Keratinocyte (primary cell): Measurements from ENCODE around the gene CDH22. TPM values are rescaled to one million over a fixed set of nuclear protein-coding genes. Genes with fewer than 3 reads are reported as not detected.
A peak's percentile ranks its signal among the peaks of the same experiment; 100 is the strongest.

Source experiments
- DNase-seq: peaks from one replicate; pipeline ENCODE4 v3.0.0-alpha.2; 2011; ENCODE audit warnings: low read depth, missing footprints, low spot score
- FAIRE-seq: peaks from 2 replicates; lab custom pipeline; 2011; peaks lifted over from hg19 to GRCh38; lab: Jason Lieb, UNC
- H2AFZ ChIP-seq: 2 replicates; pipeline ENCODE4 v1.6.0; 2012; ENCODE audit warnings: low read length, control low read depth, inconsistent platforms; ENCODE audit not compliant: control insufficient read depth
- H3K27ac ChIP-seq: 2 replicates; pipeline ENCODE4 v1.5.1; 2011; ENCODE audit warnings: low read length; ENCODE audit not compliant: control insufficient read depth, insufficient read depth
- H3K27me3 ChIP-seq: 3 replicates; pipeline ENCODE4 v1.6.0; 2011; ENCODE audit warnings: low read length; ENCODE audit not compliant: control insufficient read depth, insufficient read depth; ENCODE audit errors: extremely low read depth
- H3K36me3 ChIP-seq, 2 experiments: 2 replicates in 1 of 2; 3 replicates in 1 of 2; pipeline ENCODE4 v1.5.1; 2011; ENCODE audit warnings: low read length in 2 of 2, mild to moderate bottlenecking in 1 of 2; ENCODE audit not compliant: control insufficient read depth in 2 of 2, insufficient read depth in 2 of 2; ENCODE audit errors: extremely low read depth in 1 of 2
- H3K4me1 ChIP-seq: 3 replicates; pipeline ENCODE4 v1.5.1; 2011; ENCODE audit warnings: low read length; ENCODE audit not compliant: control insufficient read depth, insufficient read depth; ENCODE audit errors: extremely low read depth
- H3K4me2 ChIP-seq: 3 replicates; pipeline ENCODE4 v1.6.0; 2011; ENCODE audit warnings: low read depth, low read length; ENCODE audit not compliant: control insufficient read depth, insufficient read depth; ENCODE audit errors: extremely low read depth
- H3K4me3 ChIP-seq, 3 experiments: fragments of 200-600 bp in 1 of 3; sonication (generic) in 1 of 3; 2 replicates in 2 of 3; 3 replicates in 1 of 3; pipeline ENCODE4 v1.5.1; 2011 to 2016; ENCODE audit warnings: low read length in 3 of 3, mild to moderate bottlenecking in 3 of 3, control low read depth in 2 of 3, inconsistent platforms in 1 of 3, low read depth in 1 of 3, mixed read lengths in 1 of 3, mixed run types in 1 of 3, moderate library complexity in 1 of 3; ENCODE audit not compliant: control insufficient read depth in 2 of 3, insufficient read depth in 2 of 3; ENCODE audit errors: extremely low read depth in 1 of 3
- H3K79me2 ChIP-seq: 2 replicates; pipeline ENCODE4 v1.6.0; 2012; ENCODE audit warnings: low read length; ENCODE audit not compliant: control insufficient read depth, insufficient read depth
- H3K9ac ChIP-seq: 3 replicates; pipeline ENCODE4 v1.6.0; 2011; ENCODE audit warnings: low read length; ENCODE audit not compliant: control insufficient read depth, insufficient read depth; ENCODE audit errors: extremely low read depth
- H3K9me1 ChIP-seq: 3 replicates; pipeline ENCODE4 v1.6.0; 2011; ENCODE audit warnings: low read length; ENCODE audit not compliant: control insufficient read depth, insufficient read depth; ENCODE audit errors: extremely low read depth
- H3K9me3 ChIP-seq: 2 replicates; pipeline ENCODE4 v1.5.1; 2012; ENCODE audit warnings: low read depth, low read length; ENCODE audit not compliant: control insufficient read depth
- H4K20me1 ChIP-seq: 3 replicates; pipeline ENCODE4 v1.6.0; 2011; ENCODE audit warnings: low read length; ENCODE audit not compliant: control insufficient read depth, insufficient read depth; ENCODE audit errors: extremely low read depth
- CTCF ChIP-seq, 3 experiments: IDR thresholded peaks in 1 of 3; conservative IDR thresholded peaks in 1 of 3; optimal IDR thresholded peaks in 1 of 3; 2 replicates in 2 of 3; 3 replicates in 1 of 3; pipeline versions ENCODE3 to v1.5.1; 2011; ENCODE audit warnings: low read length in 3 of 3, mild to moderate bottlenecking in 3 of 3, moderate library complexity in 2 of 3, control low read depth in 1 of 3, inconsistent platforms in 1 of 3; ENCODE audit not compliant: insufficient read depth in 2 of 3; ENCODE audit errors: extremely low read depth in 1 of 3
- EZH2 ChIP-seq: IDR thresholded peaks from one replicate; pipeline ENCODE4 v1.6.1; 2012; ENCODE audit warnings: inconsistent platforms, mild to moderate bottlenecking, low read length, moderate library complexity
- dilution Hi-C: fragments of 300-500 bp; cut with MboI; formaldehyde crosslinking; loops from one replicate; pipeline ENCODE4 v1.7.0; 2020; ENCODE audit warnings: low sequenced_read_pairs; ENCODE audit not compliant: extremely low pct_ligation_motif_present
- polyA plus RNA-seq, 5 experiments: library from polyadenylated mRNA; depleted of rRNA in 3 of 5; stranded (reverse) in 3 of 5; stranded (forward) in 1 of 5; unstranded in 1 of 5; fragments of >200 nt; gene quantifications; 1 replicate in 1 of 5; 2 replicates in 3 of 5; 3 replicates in 1 of 5; pipeline versions ENCODE4 v1.2.1 to v1.2.3, GENCODE V29; 2011 to 2012; ENCODE audit warnings: missing spikeins in 2 of 5, low read depth in 1 of 5, low replicate concordance in 1 of 5

Gene CDH22
- polyA plus RNA-seq, 1 donor (not counting 4 experiments of a cell fraction or from before 2014, with no cell fraction given), result not detected

GRCh38 chr20:46246559-46246958, 61.7 kb downstream of the CDH22 start:
- H3K36me3 ChIP-seq, result no peaks in the 10 kb centered on the region
- TF ChIP-seq EZH2 (no peak), CTCF (optimal IDR thresholded peaks at IDR 0.05 in 1 of 3, IDR thresholded peaks at IDR 0.05 in 1 of 3, conservative IDR thresholded peaks at IDR 0.05 in 1 of 3; ENCODE audit: extremely low read depth in 1 of 3, insufficient read depth in 2 of 3, low read length in 3 of 3) (no peak)
- no peak overlapping the region for H3K9ac ChIP-seq
- DNase-seq (no peak), FAIRE-seq (no peak)
- no peak overlapping the region for H3K27ac ChIP-seq
- H3K79me2 ChIP-seq, result no peaks in the 10 kb centered on the region
- H3K9me3 ChIP-seq, result no peaks in the 10 kb centered on the region
- no peak overlapping the region for H3K4me3 ChIP-seq
- no peaks in the 10 kb centered on the region for H3K27me3 ChIP-seq
- peaks cover 6% of the 10 kb centered on the region for H3K4me1 ChIP-seq
- H3K4me2 ChIP-seq, result no peak overlapping the region
- dilution Hi-C loops, result no loop called here
- no peaks in the 10 kb centered on the region for H3K9me1 ChIP-seq
- H2AFZ ChIP-seq, result no peak overlapping the region
- H4K20me1 ChIP-seq, result no peaks in the 10 kb centered on the region

- FAIRE-seq, result no peak
- Histone ChIP-seq H3K36me3 (no peaks in the 10 kb centered on the region), H3K4me1 (peaks cover 6% of the 10 kb centered on the region), H3K9me3 (no peaks in the 10 kb centered on the region), H2AFZ (no peak overlapping the region), H3K4me2 (no peak overlapping the region), H4K20me1 (no peaks in the 10 kb centered on the region), H3K9ac (no peak overlapping the region), H3K27ac (no peak overlapping the region), H3K79me2 (no peaks in the 10 kb centered on the region), H3K9me1 (no peaks in the 10 kb centered on the region), H3K4me3 (no peak overlapping the region), H3K27me3 (no peaks in the 10 kb centered on the region)
- TF ChIP-seq EZH2 (no peak), CTCF (optimal IDR thresholded peaks at IDR 0.05 in 1 of 3, IDR thresholded peaks at IDR 0.05 in 1 of 3, conservative IDR thresholded peaks at IDR 0.05 in 1 of 3; ENCODE audit: extremely low read depth in 1 of 3, insufficient read depth in 2 of 3, low read length in 3 of 3) (no peak)
- peak; percentile 42 for DNase-seq
- dilution Hi-C loops, result no loop called here
Measured at GRCh38 chr20:46243707-46244628, 64.3 kb downstream of the CDH22 start.
